ENCODE data around the gene SYPL1.

GRCh38 chr7:106047818-106048705, 64.0 kb downstream of the SYPL1 start:
- TF ChIP-seq, protein P1, sequence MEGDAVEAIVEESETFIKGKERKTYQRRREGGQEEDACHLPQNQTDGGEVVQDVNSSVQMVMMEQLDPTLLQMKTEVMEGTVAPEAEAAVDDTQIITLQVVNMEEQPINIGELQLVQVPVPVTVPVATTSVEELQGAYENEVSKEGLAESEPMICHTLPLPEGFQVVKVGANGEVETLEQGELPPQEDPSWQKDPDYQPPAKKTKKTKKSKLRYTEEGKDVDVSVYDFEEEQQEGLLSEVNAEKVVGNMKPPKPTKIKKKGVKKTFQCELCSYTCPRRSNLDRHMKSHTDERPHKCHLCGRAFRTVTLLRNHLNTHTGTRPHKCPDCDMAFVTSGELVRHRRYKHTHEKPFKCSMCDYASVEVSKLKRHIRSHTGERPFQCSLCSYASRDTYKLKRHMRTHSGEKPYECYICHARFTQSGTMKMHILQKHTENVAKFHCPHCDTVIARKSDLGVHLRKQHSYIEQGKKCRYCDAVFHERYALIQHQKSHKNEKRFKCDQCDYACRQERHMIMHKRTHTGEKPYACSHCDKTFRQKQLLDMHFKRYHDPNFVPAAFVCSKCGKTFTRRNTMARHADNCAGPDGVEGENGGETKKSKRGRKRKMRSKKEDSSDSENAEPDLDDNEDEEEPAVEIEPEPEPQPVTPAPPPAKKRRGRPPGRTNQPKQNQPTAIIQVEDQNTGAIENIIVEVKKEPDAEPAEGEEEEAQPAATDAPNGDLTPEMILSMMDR (IDR thresholded peaks at IDR 0.05; ENCODE audit: borderline replicate concordance, extremely low read depth, low read length, poor library complexity, severe bottlenecking): no peak
- no peak for TF ChIP-seq EZH2 (IDR thresholded peaks at IDR 0.05; ENCODE audit: borderline replicate concordance, low read depth, low read length, severe bottlenecking)
